ENCODE measurements around the gene LMAN2.

The LMAN2 gene

GRCh38 chr5:177388521-177389052, 37.1 kb upstream of the LMAN2 start:
- no peak overlapping the region for H2AFZ ChIP-seq (ENCODE audit: low read depth, low read length)
- H2BK15ac ChIP-seq (ENCODE audit: low read depth, poor library complexity, severe bottlenecking): no peak overlapping the region
- peak overlapping the region; percentile 50 for H2AK5ac ChIP-seq (ENCODE audit: low read length, severe bottlenecking)
- peaks cover 22% of the 10 kb centered on the region for H3K4me1 ChIP-seq (ENCODE audit: control insufficient read depth, insufficient read depth, low read depth, low read length)
- no peak overlapping the region for H2BK120ac ChIP-seq (ENCODE audit: low read depth, low read length)
- no peak overlapping the region for H2BK5ac ChIP-seq (ENCODE audit: low read depth, low read length, poor library complexity, severe bottlenecking)
- no peak overlapping the region for H4K91ac ChIP-seq (ENCODE audit: low read length)
- no peaks in the 10 kb centered on the region for H3K36me3 ChIP-seq (ENCODE audit: control insufficient read depth in 1 of 2, insufficient read depth in 2 of 2, low read depth in 1 of 2, low read length in 2 of 2)
- H3K4me2 ChIP-seq (ENCODE audit: low read length, poor library complexity, severe bottlenecking): no peak overlapping the region
- no peaks in the 10 kb centered on the region for H3K9me3 ChIP-seq (ENCODE audit: control insufficient read depth, low read length)
- H3K23ac ChIP-seq (ENCODE audit: low read length in 2 of 2): no peak overlapping the region
- no peak overlapping the region for H3K4ac ChIP-seq (ENCODE audit: low read depth in 1 of 2, low read length in 2 of 2)
- peaks cover 10 to 44% of the 10 kb centered on the region in 2 experiments for H3K27me3 ChIP-seq (ENCODE audit: control insufficient read depth in 1 of 2, insufficient read depth in 1 of 2, low read length in 2 of 2)
- WGBS: 92% methylated on average over 10 of the region's 10 CpGs
- no peak overlapping the region for H3K4me3 ChIP-seq (ENCODE audit: insufficient read depth in 1 of 2, low read depth in 1 of 2, low read length in 2 of 2)
- H3K79me1 ChIP-seq (replicated peaks; ENCODE audit: low read length, poor library complexity, severe bottlenecking): no peaks in the 10 kb centered on the region
- no peak overlapping the region for H3K14ac ChIP-seq (ENCODE audit: low read length in 2 of 2)
- peak overlapping the region in 1 of 2 experiments; percentile 66 for H2BK12ac ChIP-seq (ENCODE audit: low read length in 2 of 2)
- no peak overlapping the region for H3K27ac ChIP-seq (ENCODE audit: low read length, poor library complexity, severe bottlenecking)
- peak overlapping the region; percentile 1 for H3K9ac ChIP-seq (ENCODE audit: low read length)
- H3K18ac ChIP-seq (ENCODE audit: low read depth in 1 of 2, low read length in 2 of 2): no peak overlapping the region
- DNase-seq: no peak
- H4K8ac ChIP-seq (ENCODE audit: low read length): no peak overlapping the region

- Histone ChIP-seq H2BK120ac (ENCODE audit: low read depth, low read length) (no peak overlapping the region), H3K23ac (ENCODE audit: low read length in 2 of 2) (no peak overlapping the region), H2BK5ac (ENCODE audit: low read depth, low read length, poor library complexity, severe bottlenecking) (no peak overlapping the region), H2BK12ac (ENCODE audit: low read length in 2 of 2) (no peak overlapping the region), H3K79me1 (replicated peaks; ENCODE audit: low read length, poor library complexity, severe bottlenecking) (no peaks in the 10 kb centered on the region), H2BK15ac (ENCODE audit: low read depth, poor library complexity, severe bottlenecking) (no peak overlapping the region), H4K8ac (ENCODE audit: low read length) (no peak overlapping the region), H2AK5ac (ENCODE audit: low read length, severe bottlenecking) (no peak overlapping the region), H2AFZ (ENCODE audit: low read depth, low read length) (no peak overlapping the region), H3K4me1 (ENCODE audit: control insufficient read depth, insufficient read depth, low read depth, low read length) (peaks cover 22% of the 10 kb centered on the region), H3K9ac (ENCODE audit: low read length) (no peak overlapping the region), H3K4me3 (ENCODE audit: insufficient read depth in 1 of 2, low read depth in 1 of 2, low read length in 2 of 2) (no peak overlapping the region), H3K4me2 (ENCODE audit: low read length, poor library complexity, severe bottlenecking) (no peak overlapping the region), H3K36me3 (ENCODE audit: control insufficient read depth in 1 of 2, insufficient read depth in 2 of 2, low read depth in 1 of 2, low read length in 2 of 2) (no peaks in the 10 kb centered on the region), H3K18ac (ENCODE audit: low read depth in 1 of 2, low read length in 2 of 2) (no peak overlapping the region), H3K14ac (ENCODE audit: low read length in 2 of 2) (no peak overlapping the region), H3K27me3 (ENCODE audit: control insufficient read depth in 1 of 2, insufficient read depth in 1 of 2, low read length in 2 of 2) (peaks cover 10 to 50% of the 10 kb centered on the region in 2 experiments), H3K9me3 (ENCODE audit: control insufficient read depth, low read length) (no peaks in the 10 kb centered on the region), H3K27ac (ENCODE audit: low read length, poor library complexity, severe bottlenecking) (no peak overlapping the region), H4K91ac (ENCODE audit: low read length) (peak overlapping the region; percentile 1), H3K4ac (ENCODE audit: low read depth in 1 of 2, low read length in 2 of 2) (no peak overlapping the region)
- DNase-seq: no peak
- 95% methylated on average over 12 of the region's 14 CpGs for WGBS
These were observed 35.9 kb upstream of the LMAN2 start for GRCh38 chr5:177387405-177387804.

DNA sequence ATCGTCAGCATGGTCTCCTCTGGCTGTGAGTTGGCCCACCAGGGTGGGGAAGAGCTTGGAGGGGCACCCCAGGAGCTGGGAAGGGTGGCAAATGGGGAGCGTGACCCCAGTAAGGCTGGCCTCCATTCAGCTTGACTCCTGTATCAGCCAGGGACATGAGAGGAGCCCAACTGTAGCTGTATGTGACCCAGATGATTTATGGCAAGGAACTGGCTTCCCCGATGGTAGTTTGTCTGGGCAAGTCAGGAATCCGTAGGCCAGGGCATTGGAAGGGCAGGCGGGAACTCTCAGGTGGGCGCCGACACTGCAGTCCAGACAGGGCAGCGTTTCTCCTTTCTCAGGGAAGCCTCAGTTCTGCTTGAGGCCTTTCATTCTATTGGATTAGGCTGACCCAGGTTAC, 35.1 kb upstream of the LMAN2 start:
- Histone ChIP-seq H3K9ac (ENCODE audit: low read length) (no peak overlapping the region), H4K91ac (ENCODE audit: low read length) (no peak overlapping the region), H4K8ac (ENCODE audit: low read length) (no peak overlapping the region), H2BK120ac (ENCODE audit: low read depth, low read length) (no peak overlapping the region), H3K4me3 (ENCODE audit: insufficient read depth in 1 of 2, low read depth in 1 of 2, low read length in 2 of 2) (no peak overlapping the region), H3K79me1 (replicated peaks; ENCODE audit: low read length, poor library complexity, severe bottlenecking) (no peaks in the 10 kb centered on the region), H2BK5ac (ENCODE audit: low read depth, low read length, poor library complexity, severe bottlenecking) (no peak overlapping the region), H2AK5ac (ENCODE audit: low read length, severe bottlenecking) (no peak overlapping the region), H3K14ac (ENCODE audit: low read length in 2 of 2) (no peak overlapping the region), H3K27me3 (ENCODE audit: control insufficient read depth in 1 of 2, insufficient read depth in 1 of 2, low read length in 2 of 2) (peaks cover 10 to 57% of the 10 kb centered on the region in 2 experiments), H2AFZ (ENCODE audit: low read depth, low read length) (no peak overlapping the region), H3K36me3 (ENCODE audit: control insufficient read depth in 1 of 2, insufficient read depth in 2 of 2, low read depth in 1 of 2, low read length in 2 of 2) (no peaks in the 10 kb centered on the region), H3K9me3 (ENCODE audit: control insufficient read depth, low read length) (no peaks in the 10 kb centered on the region), H3K23ac (ENCODE audit: low read length in 2 of 2) (no peak overlapping the region), H3K4ac (ENCODE audit: low read depth in 1 of 2, low read length in 2 of 2) (no peak overlapping the region), H2BK12ac (ENCODE audit: low read length in 2 of 2) (no peak overlapping the region), H2BK15ac (ENCODE audit: low read depth, poor library complexity, severe bottlenecking) (no peak overlapping the region), H3K4me1 (ENCODE audit: control insufficient read depth, insufficient read depth, low read depth, low read length) (peaks cover 22% of the 10 kb centered on the region), H3K27ac (ENCODE audit: low read length, poor library complexity, severe bottlenecking) (no peak overlapping the region), H3K4me2 (ENCODE audit: low read length, poor library complexity, severe bottlenecking) (no peak overlapping the region), H3K18ac (ENCODE audit: low read depth in 1 of 2, low read length in 2 of 2) (no peak overlapping the region)
- no peak for DNase-seq
- 90% methylated on average over 8 of the region's 8 CpGs for WGBS

- no peak for DNase-seq
- H4K91ac ChIP-seq (ENCODE audit: low read length): no peak overlapping the region
- no peak overlapping the region for H3K23ac ChIP-seq (ENCODE audit: low read length in 2 of 2)
- no peak overlapping the region for H4K8ac ChIP-seq (ENCODE audit: low read length)
- H3K4ac ChIP-seq (ENCODE audit: low read depth in 1 of 2, low read length in 2 of 2): no peak overlapping the region
- H3K4me3 ChIP-seq (ENCODE audit: insufficient read depth in 1 of 2, low read depth in 1 of 2, low read length in 2 of 2): no peak overlapping the region
- H3K14ac ChIP-seq (ENCODE audit: low read length in 2 of 2): peak overlapping the region in 1 of 2 experiments; percentile 26
- no peak overlapping the region for H2BK12ac ChIP-seq (ENCODE audit: low read length in 2 of 2)
- no peak overlapping the region for H3K18ac ChIP-seq (ENCODE audit: low read depth in 1 of 2, low read length in 2 of 2)
- peaks cover 10 to 65% of the 10 kb centered on the region in 2 experiments for H3K27me3 ChIP-seq (ENCODE audit: control insufficient read depth in 1 of 2, insufficient read depth in 1 of 2, low read length in 2 of 2)
- no peak overlapping the region for H2BK5ac ChIP-seq (ENCODE audit: low read depth, low read length, poor library complexity, severe bottlenecking)
- H2AK5ac ChIP-seq (ENCODE audit: low read length, severe bottlenecking): no peak overlapping the region
- H3K9me3 ChIP-seq (ENCODE audit: control insufficient read depth, low read length): no peaks in the 10 kb centered on the region
- WGBS: 79% methylated on average over 11 of the region's 11 CpGs
- H3K27ac ChIP-seq (ENCODE audit: low read length, poor library complexity, severe bottlenecking): no peak overlapping the region
- no peak overlapping the region for H2BK120ac ChIP-seq (ENCODE audit: low read depth, low read length)
- H3K79me1 ChIP-seq (replicated peaks; ENCODE audit: low read length, poor library complexity, severe bottlenecking): no peaks in the 10 kb centered on the region
- H3K4me2 ChIP-seq (ENCODE audit: low read length, poor library complexity, severe bottlenecking): no peak overlapping the region
- H2BK15ac ChIP-seq (ENCODE audit: low read depth, poor library complexity, severe bottlenecking): no peak overlapping the region
- H3K4me1 ChIP-seq (ENCODE audit: control insufficient read depth, insufficient read depth, low read depth, low read length): peaks cover 22% of the 10 kb centered on the region
- no peaks in the 10 kb centered on the region for H3K36me3 ChIP-seq (ENCODE audit: control insufficient read depth in 1 of 2, insufficient read depth in 2 of 2, low read depth in 1 of 2, low read length in 2 of 2)
- H2AFZ ChIP-seq (ENCODE audit: low read depth, low read length): no peak overlapping the region
- H3K9ac ChIP-seq (ENCODE audit: low read length): no peak overlapping the region
These were observed 34.3 kb upstream of the LMAN2 start for GRCh38 chr5:177385720-177386119.
